SU-DHL-6 (cell line): ENCODE data around the gene TTI1.

Experiments used
- H2AFZ ChIP-seq: fragments of 200-600 bp; sonication (generic); 2 replicates; pipeline ENCODE4 v1.6.1; 2014; ENCODE audit warnings: low read depth, mild to moderate bottlenecking, moderate library complexity, mixed read lengths, antibody characterized with exemption, low read length; ENCODE audit not compliant: severe bottlenecking
- H3F3A ChIP-seq: fragments of 200-600 bp; shearing (Covaris generic); 2 replicates; pipeline ENCODE4 v1.6.0; 2016; ENCODE audit warnings: antibody characterized with exemption, mild to moderate bottlenecking; ENCODE audit not compliant: insufficient read depth
- H3K27ac ChIP-seq: fragments of 200-600 bp; sonication (generic); 2 replicates; pipeline ENCODE4 v1.5.1; 2016; ENCODE audit warnings: low read depth, mild to moderate bottlenecking, low read length, moderate library complexity, mixed read lengths
- H3K27me3 ChIP-seq: fragments of 200-600 bp; sonication (generic), shearing (Covaris generic); 2 replicates; pipeline ENCODE4 v1.6.0; 2014; ENCODE audit warnings: mild to moderate bottlenecking, low read length
- H3K36me3 ChIP-seq: fragments of 200-600 bp; sonication (generic); 2 replicates; pipeline ENCODE4 v1.6.1; 2014; ENCODE audit warnings: mild to moderate bottlenecking, low read length, mixed read lengths
- H3K4me2 ChIP-seq: fragments of 300-600, 200-600 bp; shearing (Covaris generic), sonication (generic); 2 replicates; pipeline ENCODE4 v1.6.0; 2014; ENCODE audit warnings: low read length, low read depth, mild to moderate bottlenecking; ENCODE audit not compliant: poor library complexity, severe bottlenecking
- H3K4me3 ChIP-seq: fragments of 200-600 bp; sonication (generic); 2 replicates; pipeline ENCODE4 v1.5.1; 2014; ENCODE audit warnings: antibody characterized with exemption, low read length, mild to moderate bottlenecking, mixed read lengths; ENCODE audit not compliant: insufficient read depth, poor library complexity, severe bottlenecking
- H3K79me2 ChIP-seq: fragments of 200-600 bp; sonication (generic); 2 replicates; pipeline ENCODE4 v1.6.1; 2014; ENCODE audit warnings: mild to moderate bottlenecking, low read length, moderate library complexity; ENCODE audit not compliant: insufficient read depth
- H3K9ac ChIP-seq: fragments of 200-600 bp; sonication (generic); 2 replicates; pipeline ENCODE4 v1.7.0; 2014; ENCODE audit warnings: mild to moderate bottlenecking, low read length
- H3K9me2 ChIP-seq: fragments of 200-600 bp; sonication (generic); replicated peaks from 2 replicates; pipeline ENCODE4 v1.6.1; 2014; ENCODE audit warnings: low read length; ENCODE audit not compliant: insufficient read depth
- H3K9me3 ChIP-seq: fragments of 200-600 bp; sonication (generic); 2 replicates; pipeline ENCODE4 v1.6.1; 2014; ENCODE audit warnings: low read length, mixed read lengths; ENCODE audit not compliant: insufficient read depth
- H4K20me1 ChIP-seq: fragments of 200-600 bp; sonication (generic); 2 replicates; pipeline ENCODE4 v1.6.1; 2014; ENCODE audit warnings: low read depth, mild to moderate bottlenecking, antibody characterized with exemption, low read length, moderate library complexity, mixed read lengths
- EZH2phosphoT487 ChIP-seq: fragments of 200-600 bp; sonication (generic), shearing (Covaris generic); conservative IDR thresholded peaks from 2 replicates; pipeline ENCODE4 v1.6.1; 2018; ENCODE audit warnings: mild to moderate bottlenecking, antibody characterized with exemption, low read length, moderate library complexity, mixed read lengths
- TF ChIP-seq, protein P1 (sequence below): fragments of 200-600 bp; sonication (generic); IDR thresholded peaks from one replicate; pipeline ENCODE4 v1.5.1; 2017; ENCODE audit warnings: antibody characterized with exemption, mild to moderate bottlenecking, low read length, moderate library complexity; ENCODE audit not compliant: insufficient read depth, poor library complexity, severe bottlenecking

The TTI1 gene

GRCh38 chr20:38067717-38068365 lies 34.6 kb upstream of the TTI1 start:
- H3K9me2 ChIP-seq = no peaks in the 10 kb centered on the region
- TF ChIP-seq, protein P1, sequence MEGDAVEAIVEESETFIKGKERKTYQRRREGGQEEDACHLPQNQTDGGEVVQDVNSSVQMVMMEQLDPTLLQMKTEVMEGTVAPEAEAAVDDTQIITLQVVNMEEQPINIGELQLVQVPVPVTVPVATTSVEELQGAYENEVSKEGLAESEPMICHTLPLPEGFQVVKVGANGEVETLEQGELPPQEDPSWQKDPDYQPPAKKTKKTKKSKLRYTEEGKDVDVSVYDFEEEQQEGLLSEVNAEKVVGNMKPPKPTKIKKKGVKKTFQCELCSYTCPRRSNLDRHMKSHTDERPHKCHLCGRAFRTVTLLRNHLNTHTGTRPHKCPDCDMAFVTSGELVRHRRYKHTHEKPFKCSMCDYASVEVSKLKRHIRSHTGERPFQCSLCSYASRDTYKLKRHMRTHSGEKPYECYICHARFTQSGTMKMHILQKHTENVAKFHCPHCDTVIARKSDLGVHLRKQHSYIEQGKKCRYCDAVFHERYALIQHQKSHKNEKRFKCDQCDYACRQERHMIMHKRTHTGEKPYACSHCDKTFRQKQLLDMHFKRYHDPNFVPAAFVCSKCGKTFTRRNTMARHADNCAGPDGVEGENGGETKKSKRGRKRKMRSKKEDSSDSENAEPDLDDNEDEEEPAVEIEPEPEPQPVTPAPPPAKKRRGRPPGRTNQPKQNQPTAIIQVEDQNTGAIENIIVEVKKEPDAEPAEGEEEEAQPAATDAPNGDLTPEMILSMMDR = no peak
- TF ChIP-seq EZH2phosphoT487 = no peak
- no peak overlapping the region for H3K27ac ChIP-seq
- no peak overlapping the region for H2AFZ ChIP-seq
- no peaks in the 10 kb centered on the region for H3K9me3 ChIP-seq
- H4K20me1 ChIP-seq = no peaks in the 10 kb centered on the region
- H3K4me3 ChIP-seq = no peak overlapping the region
- peaks cover 21% of the 10 kb centered on the region for H3K36me3 ChIP-seq
- no peak overlapping the region for H3K9ac ChIP-seq
- H3K79me2 ChIP-seq = no peaks in the 10 kb centered on the region
- no peak overlapping the region for H3K4me2 ChIP-seq
- no peaks in the 10 kb centered on the region for H3F3A ChIP-seq
- no peaks in the 10 kb centered on the region for H3K27me3 ChIP-seq

GRCh38 chr20:38066969-38067716 lies 33.9 kb upstream of the TTI1 start:
- peaks cover 24% of the 10 kb centered on the region for H3K36me3 ChIP-seq
- H3K4me3 ChIP-seq = no peak overlapping the region
- H3K9me2 ChIP-seq = no peaks in the 10 kb centered on the region
- no peaks in the 10 kb centered on the region for H3F3A ChIP-seq
- TF ChIP-seq, protein P1 = no peak
- no peak for TF ChIP-seq EZH2phosphoT487
- no peak overlapping the region for H3K9ac ChIP-seq
- H3K79me2 ChIP-seq = no peaks in the 10 kb centered on the region
- H2AFZ ChIP-seq = no peak overlapping the region
- H3K27ac ChIP-seq = no peak overlapping the region
- H3K27me3 ChIP-seq = no peaks in the 10 kb centered on the region
- no peaks in the 10 kb centered on the region for H3K9me3 ChIP-seq
- no peaks in the 10 kb centered on the region for H4K20me1 ChIP-seq
- H3K4me2 ChIP-seq = no peak overlapping the region

DNA sequence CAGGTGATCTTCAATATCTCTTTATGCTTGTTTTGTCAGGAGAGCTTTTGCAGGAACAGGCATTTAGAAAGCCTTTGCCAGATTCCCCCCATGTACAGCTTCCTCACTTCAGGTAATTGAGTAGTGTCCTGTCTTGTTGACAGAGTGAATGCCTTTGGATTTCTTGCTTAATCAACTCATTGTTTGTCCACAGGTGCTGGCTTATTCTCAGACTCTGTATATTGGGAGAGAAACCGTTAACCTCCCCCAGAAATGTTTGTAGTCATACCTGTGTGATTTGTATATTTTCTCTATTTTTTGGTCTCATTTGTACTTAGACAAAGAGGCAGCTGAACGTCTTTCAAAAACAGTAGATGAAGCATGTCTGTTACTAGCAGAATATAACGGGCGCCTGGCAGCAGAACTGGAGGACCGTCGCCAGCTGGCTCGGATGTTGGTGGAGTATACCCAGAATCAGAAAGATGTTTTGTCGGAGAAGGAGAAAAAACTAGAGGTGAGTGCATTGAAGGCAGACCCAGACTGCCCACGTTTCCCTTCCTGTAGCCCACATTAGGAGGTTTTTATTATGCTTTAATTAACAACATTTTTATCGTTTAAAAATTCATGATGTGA lies 32.6 kb upstream of the TTI1 start:
- Histone ChIP-seq H3K27me3 (no peaks in the 10 kb centered on the region), H3K4me3 (no peak overlapping the region), H3K27ac (no peak overlapping the region), H3K4me2 (no peak overlapping the region), H2AFZ (no peak overlapping the region), H4K20me1 (no peaks in the 10 kb centered on the region), H3F3A (no peaks in the 10 kb centered on the region), H3K9me2 (no peaks in the 10 kb centered on the region), H3K36me3 (peaks cover 17% of the 10 kb centered on the region; the same call in 1 of the 2 replicates), H3K9me3 (no peaks in the 10 kb centered on the region), H3K9ac (no peak overlapping the region), H3K79me2 (no peaks in the 10 kb centered on the region)
- TF ChIP-seq, protein P1 = no peak
- TF ChIP-seq EZH2phosphoT487 = no peak
